Tibial nerve (tissue), 4 donors: ENCODE measurements around the gene PLA2G4D. TPM values are rescaled to one million over a fixed set of nuclear protein-coding genes. Genes with fewer than 3 reads are reported as not detected.

Experiments used
- DNase-seq, 2 donors: peaks; one replicate each; pipeline ENCODE4 v3.0.0-alpha.2; 2019; ENCODE audit warnings: low spot score in 2 of 2
- H3K27ac ChIP-seq, 4 donors: fragments of 200-600 bp; sonication (generic) in 3 of 4; one replicate each; pipeline ENCODE4 v1.5.1; 2017 to 2019; ENCODE audit warnings: mild to moderate bottlenecking in 1 of 4
- H3K27me3 ChIP-seq, 2 donors: fragments of 200-600 bp; sonication (generic) in 1 of 2; one replicate each; pipeline versions ENCODE4 v1.5.1 to v1.6.0; 2017 to 2019
- H3K36me3 ChIP-seq, 3 donors: fragments of 200-600 bp; sonication (generic); one replicate each; pipeline ENCODE4 v1.5.1; 2018 to 2019
- H3K4me1 ChIP-seq, 4 donors: fragments of 200-600 bp; sonication (generic) in 3 of 4; one replicate each; pipeline ENCODE4 v1.5.1; 2017 to 2019
- H3K4me3 ChIP-seq, 4 donors: fragments of 200-600 bp; sonication (generic) in 3 of 4; one replicate each; pipeline ENCODE4 v1.5.1; 2017 to 2019; ENCODE audit warnings: mild to moderate bottlenecking in 1 of 4, moderate library complexity in 1 of 4
- H3K9me3 ChIP-seq, 4 donors: fragments of 200-600 bp; sonication (generic) in 3 of 4; one replicate each; pipeline ENCODE4 v1.5.1; 2017 to 2019
- CTCF ChIP-seq, 5 experiments: fragments of 200-600 bp in 3 of 5; fragments of 450-650 bp in 2 of 5; sonication (generic) in 3 of 5; IDR thresholded peaks; one replicate each; pipeline ENCODE4 v1.5.1; 2016 to 2019; ENCODE audit warnings: antibody characterized with exemption in 5 of 5, mild to moderate bottlenecking in 3 of 5, moderate library complexity in 2 of 5
- EP300 ChIP-seq, 2 donors: sonication (generic); formaldehyde crosslinking; IDR thresholded peaks; one replicate each; pipeline ENCODE4 v1.6.1; 2017; ENCODE audit warnings: antibody characterized with exemption in 2 of 2, mild to moderate bottlenecking in 1 of 2
- POLR2A ChIP-seq, 2 donors: fragments of 450-650 bp; IDR thresholded peaks; one replicate each; pipeline ENCODE4 v1.6.1; 2017; ENCODE audit warnings: antibody characterized with exemption in 2 of 2, mild to moderate bottlenecking in 2 of 2, moderate library complexity in 2 of 2
- WGBS, 2 donors: methylation state at CpG; one replicate each; pipeline ENCODE4 v1.1.5; 2018; 5-methylcytosine and 5-hydroxymethylcytosine counted together
- total RNA-seq, 4 donors: library from RNA; depleted of rRNA; stranded (reverse); fragments of >200 nt; gene quantifications; one replicate each; pipeline ENCODE4 v1.1.0, GENCODE V29; 2016

PLA2G4D gene
- total RNA-seq, 4 donors from 2014 or later = not detected

- no peak overlapping the region for H3K27ac ChIP-seq
- no peak for TF ChIP-seq CTCF (IDR thresholded peaks at IDR 0.05)
- no peak for TF ChIP-seq POLR2A (IDR thresholded peaks at IDR 0.05)
- no peak for TF ChIP-seq EP300 (IDR thresholded peaks at IDR 0.05)
- H3K4me3 ChIP-seq = no peak overlapping the region
- H3K4me1 ChIP-seq = peaks cover 0 to 6% (median 0%) of the 10 kb centered on the region in 4 donors
- no peaks in the 10 kb centered on the region for H3K27me3 ChIP-seq
- 88 to 92% methylated on average over 11 of the region's 11 CpGs for WGBS, 2 donors
- peaks cover 0 to 3% (median 0%) of the 10 kb centered on the region in 4 donors for H3K9me3 ChIP-seq
- no peaks in the 10 kb centered on the region for H3K36me3 ChIP-seq
- DNase-seq = no peak
Measured at GRCh38 chr15:42104095-42104891, 9.9 kb upstream of the PLA2G4D start.

- DNase-seq = no peak
- Histone ChIP-seq H3K4me3 (no peak overlapping the region), H3K27ac (no peak overlapping the region), H3K36me3 (no peaks in the 10 kb centered on the region), H3K27me3 (no peaks in the 10 kb centered on the region), H3K9me3 (no peaks in the 10 kb centered on the region), H3K4me1 (peaks cover 0 to 6% (median 0%) of the 10 kb centered on the region in 4 donors)
- TF ChIP-seq EP300 (IDR thresholded peaks at IDR 0.05) (no peak), CTCF (IDR thresholded peaks at IDR 0.05) (no peak), POLR2A (IDR thresholded peaks at IDR 0.05) (no peak)
- WGBS, 2 donors = 45 to 78% methylated on average over 3 to 5 of the region's 6 CpGs
Measured at GRCh38 chr15:42102646-42103235, 8.4 kb upstream of the PLA2G4D start.

- no peak overlapping the region for H3K27ac ChIP-seq
- no peak for TF ChIP-seq CTCF (IDR thresholded peaks at IDR 0.05)
- TF ChIP-seq EP300 (IDR thresholded peaks at IDR 0.05) = no peak
- no peak for TF ChIP-seq POLR2A (IDR thresholded peaks at IDR 0.05)
- no peaks in the 10 kb centered on the region for H3K27me3 ChIP-seq
- H3K4me3 ChIP-seq = no peak overlapping the region
- no peak for DNase-seq
- peaks cover 0 to 6% (median 0%) of the 10 kb centered on the region in 4 donors for H3K4me1 ChIP-seq
- no peaks in the 10 kb centered on the region for H3K36me3 ChIP-seq
- no peaks in the 10 kb centered on the region for H3K9me3 ChIP-seq
- WGBS, 2 donors = 63 to 65% methylated on average over 1 of the region's 1 CpG
Measured at GRCh38 chr15:42101861-42102260, 7.5 kb upstream of the PLA2G4D start.

DNA sequence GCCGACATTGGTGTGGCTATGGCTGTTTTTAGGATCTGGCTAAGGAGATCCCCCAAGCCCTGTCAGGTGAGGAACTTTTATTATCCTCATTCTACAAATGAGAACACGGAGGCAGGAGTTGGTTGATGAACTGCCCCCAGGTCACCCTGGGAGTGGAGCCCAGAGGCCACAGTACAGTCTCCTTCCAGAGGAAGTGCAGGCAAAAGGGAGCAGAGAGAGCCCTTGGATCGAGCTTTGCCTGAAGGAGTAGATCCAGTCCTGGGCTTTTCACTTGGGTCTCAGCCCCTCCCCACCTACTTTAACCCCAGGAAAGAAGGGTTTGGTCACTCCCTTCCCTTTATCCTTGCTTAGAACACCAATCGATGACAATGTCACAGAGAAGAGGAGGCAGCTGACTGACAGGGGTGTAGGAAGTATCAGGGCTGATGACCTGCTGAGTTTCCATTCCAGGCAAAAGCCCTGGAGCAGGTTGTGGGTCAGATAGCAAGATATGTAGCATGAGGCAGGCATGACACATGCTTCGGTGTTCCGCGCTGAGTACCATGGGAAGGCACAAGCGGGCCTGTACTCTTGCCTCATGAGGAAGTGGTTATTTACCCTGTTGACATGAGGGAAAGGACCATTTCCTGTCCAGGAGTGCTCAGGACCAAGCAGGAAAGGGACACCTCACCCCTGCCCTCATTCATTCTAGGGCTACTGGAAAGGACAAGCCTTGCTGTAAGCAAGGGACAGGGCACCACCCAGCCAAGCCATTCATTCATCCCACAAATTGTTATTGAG, 5.8 kb upstream of the PLA2G4D start:
- H3K4me1 ChIP-seq = no peaks in the 10 kb centered on the region
- H3K4me3 ChIP-seq = no peak overlapping the region
- H3K9me3 ChIP-seq = no peaks in the 10 kb centered on the region
- no peak for DNase-seq
- no peaks in the 10 kb centered on the region for H3K27me3 ChIP-seq
- WGBS, 2 donors = 75 to 82% methylated on average over 8 of the region's 8 CpGs
- no peak overlapping the region for H3K27ac ChIP-seq
- TF ChIP-seq EP300 (IDR thresholded peaks at IDR 0.05) = no peak
- TF ChIP-seq POLR2A (IDR thresholded peaks at IDR 0.05) = no peak
- TF ChIP-seq CTCF (IDR thresholded peaks at IDR 0.05) = no peak
- H3K36me3 ChIP-seq = no peaks in the 10 kb centered on the region
